ENCODE results near the gene NEO1.

NEO1 gene

GRCh38 chr15:73335471-73335870 lies 283.2 kb downstream of the NEO1 start:
- Histone ChIP-seq H3F3A (ENCODE audit: insufficient read depth, low read length) (no peaks in the 10 kb centered on the region), H3K9me3 (ENCODE audit: low read length) (no peaks in the 10 kb centered on the region), H3K9ac (ENCODE audit: low read length) (no peak overlapping the region), H3K27me3 (ENCODE audit: insufficient read depth, low read length) (0 out of 2 replicates have a peak, but pooled peaks cover 1% of the 10 kb centered on the region), H4K20me1 (ENCODE audit: insufficient read depth, low read length) (no peaks in the 10 kb centered on the region), H3K36me3 (ENCODE audit: insufficient read depth, low read length) (no peaks in the 10 kb centered on the region), H3K79me2 (ENCODE audit: insufficient read depth, low read length) (no peaks in the 10 kb centered on the region), H3K4me1 (ENCODE audit: insufficient read depth, low read length, severe bottlenecking) (no peaks in the 10 kb centered on the region), H3K27ac (ENCODE audit: low read depth, low read length, poor library complexity, severe bottlenecking) (no peak overlapping the region), H3K4me2 (ENCODE audit: low read length) (no peak overlapping the region), H3K4me3 (ENCODE audit: low read depth, low read length, poor library complexity, severe bottlenecking) (no peak overlapping the region), H3K9me2 (ENCODE audit: low read depth, low read length) (no peaks in the 10 kb centered on the region), H2AFZ (ENCODE audit: low read length) (no peak overlapping the region)
- TF ChIP-seq EZH2 (IDR thresholded peaks at IDR 0.05; ENCODE audit: borderline replicate concordance, low read length): no peak
- TF ChIP-seq CTCF (IDR thresholded peaks at IDR 0.05; ENCODE audit: low read length): no peak

GRCh38 chr15:73336756-73337155 lies 284.5 kb downstream of the NEO1 start:
- no peaks in the 10 kb centered on the region for H4K20me1 ChIP-seq (ENCODE audit: insufficient read depth, low read length)
- H3K79me2 ChIP-seq (ENCODE audit: insufficient read depth, low read length): no peaks in the 10 kb centered on the region
- H3K9ac ChIP-seq (ENCODE audit: low read length): no peak overlapping the region
- no peaks in the 10 kb centered on the region for H3K9me3 ChIP-seq (ENCODE audit: low read length)
- H3K4me2 ChIP-seq (ENCODE audit: low read length): no peak overlapping the region
- no peaks in the 10 kb centered on the region for H3K27me3 ChIP-seq (ENCODE audit: insufficient read depth, low read length)
- no peak overlapping the region for H2AFZ ChIP-seq (ENCODE audit: low read length)
- no peak for TF ChIP-seq EZH2 (IDR thresholded peaks at IDR 0.05; ENCODE audit: borderline replicate concordance, low read length)
- no peak for TF ChIP-seq CTCF (IDR thresholded peaks at IDR 0.05; ENCODE audit: low read length)
- H3K27ac ChIP-seq (ENCODE audit: low read depth, low read length, poor library complexity, severe bottlenecking): no peak overlapping the region
- no peaks in the 10 kb centered on the region for H3K36me3 ChIP-seq (ENCODE audit: insufficient read depth, low read length)
- no peaks in the 10 kb centered on the region for H3K9me2 ChIP-seq (ENCODE audit: low read depth, low read length)
- no peak overlapping the region for H3K4me3 ChIP-seq (ENCODE audit: low read depth, low read length, poor library complexity, severe bottlenecking)
- H3F3A ChIP-seq (ENCODE audit: insufficient read depth, low read length): no peaks in the 10 kb centered on the region
- H3K4me1 ChIP-seq (ENCODE audit: insufficient read depth, low read length, severe bottlenecking): no peaks in the 10 kb centered on the region

- Histone ChIP-seq H4K20me1 (ENCODE audit: insufficient read depth, low read length) (no peaks in the 10 kb centered on the region), H3K9me2 (ENCODE audit: low read depth, low read length) (no peaks in the 10 kb centered on the region), H3F3A (ENCODE audit: insufficient read depth, low read length) (no peaks in the 10 kb centered on the region), H3K9ac (ENCODE audit: low read length) (no peak overlapping the region), H3K27me3 (ENCODE audit: insufficient read depth, low read length) (no peaks in the 10 kb centered on the region), H3K4me3 (ENCODE audit: low read depth, low read length, poor library complexity, severe bottlenecking) (no peak overlapping the region), H3K9me3 (ENCODE audit: low read length) (no peaks in the 10 kb centered on the region), H3K79me2 (ENCODE audit: insufficient read depth, low read length) (no peaks in the 10 kb centered on the region), H2AFZ (ENCODE audit: low read length) (no peak overlapping the region), H3K27ac (ENCODE audit: low read depth, low read length, poor library complexity, severe bottlenecking) (no peak overlapping the region), H3K36me3 (ENCODE audit: insufficient read depth, low read length) (no peaks in the 10 kb centered on the region), H3K4me2 (ENCODE audit: low read length) (no peak overlapping the region), H3K4me1 (ENCODE audit: insufficient read depth, low read length, severe bottlenecking) (no peaks in the 10 kb centered on the region)
- TF ChIP-seq EZH2 (IDR thresholded peaks at IDR 0.05; ENCODE audit: borderline replicate concordance, low read length): no peak
- no peak for TF ChIP-seq CTCF (IDR thresholded peaks at IDR 0.05; ENCODE audit: low read length)
These were observed 284.9 kb downstream of the NEO1 start for GRCh38 chr15:73337187-73337586.

Measured in OCI-LY1 (cell line).